Measurements from ENCODE around the gene RSU1.

The RSU1 gene

DNA sequence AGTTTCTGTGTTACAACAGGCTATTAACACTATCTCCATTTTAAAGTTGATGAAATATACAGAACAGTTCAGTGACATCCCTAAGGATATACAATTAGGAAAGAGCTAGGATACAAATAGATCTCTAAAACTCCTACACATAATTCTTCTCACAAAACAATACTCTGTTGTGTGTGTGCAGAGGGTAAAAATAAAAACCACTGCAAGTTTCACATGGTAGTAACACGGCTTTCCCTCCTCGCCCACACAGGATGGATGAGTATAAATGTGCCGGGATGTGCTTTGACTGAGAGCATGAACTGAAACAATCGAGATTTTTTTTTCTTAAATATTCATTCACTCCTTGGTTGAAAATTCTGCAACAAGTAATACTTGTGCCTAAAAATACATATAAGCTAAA lies 164.0 kb downstream of the RSU1 start:
- no peaks in the 10 kb centered on the region for H3K36me3 ChIP-seq (ENCODE audit: control insufficient read depth, insufficient read depth, low read length)
- H3K27ac ChIP-seq (ENCODE audit: low read length), result no peak overlapping the region
- WGBS (ENCODE audit: insufficient coverage, insufficient read length), result no CpG with 5 or more reads among the region's 4 CpGs
- H3K27me3 ChIP-seq (ENCODE audit: control insufficient read depth, insufficient read depth, low read length), result no peaks in the 10 kb centered on the region
- DNase-seq (ENCODE audit: low read depth, low spot score), result no peak
- no peaks in the 10 kb centered on the region for H3K9me3 ChIP-seq (ENCODE audit: control insufficient read depth, insufficient read depth, low read length)
- H3K4me3 ChIP-seq (ENCODE audit: low read length), result no peak overlapping the region
- H3K4me1 ChIP-seq (ENCODE audit: control insufficient read depth, insufficient read depth, low read length), result no peaks in the 10 kb centered on the region

DNA sequence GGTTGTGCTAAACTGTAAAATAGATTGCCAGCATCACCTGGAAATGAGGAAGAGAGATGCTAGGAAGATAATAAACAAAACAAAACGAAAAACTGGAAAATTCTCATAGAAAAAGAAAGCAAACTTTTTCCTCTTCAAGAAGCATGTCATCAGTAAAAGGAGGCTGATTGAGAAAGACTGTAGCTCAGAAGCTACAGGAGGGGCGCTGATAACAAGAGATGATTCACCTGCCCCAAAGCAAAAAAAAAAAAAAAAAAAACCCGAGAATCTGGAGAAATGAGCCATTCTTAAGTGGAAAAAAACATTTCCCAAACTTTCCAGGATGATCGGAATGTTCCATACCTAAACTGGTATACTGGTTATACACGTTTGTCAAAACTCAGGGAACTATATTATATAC lies 165.1 kb downstream of the RSU1 start:
- Histone ChIP-seq H3K9me3 (ENCODE audit: control insufficient read depth, insufficient read depth, low read length) (no peaks in the 10 kb centered on the region), H3K4me3 (ENCODE audit: low read length) (no peak overlapping the region), H3K27me3 (ENCODE audit: control insufficient read depth, insufficient read depth, low read length) (no peaks in the 10 kb centered on the region), H3K27ac (ENCODE audit: low read length) (no peak overlapping the region), H3K4me1 (ENCODE audit: control insufficient read depth, insufficient read depth, low read length) (no peaks in the 10 kb centered on the region), H3K36me3 (ENCODE audit: control insufficient read depth, insufficient read depth, low read length) (no peaks in the 10 kb centered on the region)
- DNase-seq (ENCODE audit: low read depth, low spot score), result no peak
- WGBS (ENCODE audit: insufficient coverage, insufficient read length), result no CpG with 5 or more reads among the region's 5 CpGs

DNA sequence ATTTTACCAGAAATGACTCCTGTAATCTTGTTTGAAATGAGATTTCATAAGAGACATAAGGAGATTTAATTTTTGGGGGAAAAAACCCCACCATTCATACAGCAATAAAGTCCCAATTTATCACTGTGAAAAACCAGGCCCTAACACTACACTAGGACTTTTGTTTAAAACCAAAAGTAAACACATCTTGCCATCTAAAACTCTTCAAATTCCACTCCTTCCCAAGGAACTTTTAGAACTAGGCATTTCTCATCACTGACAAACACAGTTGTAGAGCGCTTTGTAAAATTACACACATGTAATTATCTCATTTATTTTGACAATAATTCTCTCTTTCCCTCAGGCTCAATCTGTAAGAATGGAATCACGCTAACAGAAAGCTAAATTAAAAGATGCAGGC lies 167.5 kb downstream of the RSU1 start:
- H3K9me3 ChIP-seq (ENCODE audit: control insufficient read depth, insufficient read depth, low read length), result no peaks in the 10 kb centered on the region
- no CpG with 5 or more reads among the region's 2 CpGs for WGBS (ENCODE audit: insufficient coverage, insufficient read length)
- H3K27ac ChIP-seq (ENCODE audit: low read length), result no peak overlapping the region
- H3K36me3 ChIP-seq (ENCODE audit: control insufficient read depth, insufficient read depth, low read length), result no peaks in the 10 kb centered on the region
- H3K4me3 ChIP-seq (ENCODE audit: low read length), result no peak overlapping the region
- no peaks in the 10 kb centered on the region for H3K27me3 ChIP-seq (ENCODE audit: control insufficient read depth, insufficient read depth, low read length)
- DNase-seq (ENCODE audit: low read depth, low spot score), result no peak
- no peaks in the 10 kb centered on the region for H3K4me1 ChIP-seq (ENCODE audit: control insufficient read depth, insufficient read depth, low read length)

DNA sequence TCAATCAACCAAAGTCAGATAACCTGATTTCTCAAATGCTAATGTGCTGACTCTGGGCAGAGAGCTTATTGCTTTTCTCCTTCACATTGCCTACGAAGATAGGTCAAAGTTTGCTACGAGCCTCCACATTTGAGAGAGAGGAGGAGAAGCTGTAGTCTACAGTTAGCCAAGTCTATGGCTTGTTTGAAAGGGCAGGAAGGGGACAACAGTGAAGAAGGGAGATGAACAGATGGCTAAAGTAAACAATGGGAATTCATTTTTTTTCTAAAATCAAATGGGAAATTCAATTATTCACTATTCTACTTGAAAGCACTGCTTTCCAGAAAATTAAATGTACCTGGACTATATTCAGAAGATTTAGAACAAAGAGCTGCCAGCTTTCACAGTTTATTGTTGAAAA lies 168.9 kb downstream of the RSU1 start:
- H3K36me3 ChIP-seq (ENCODE audit: control insufficient read depth, insufficient read depth, low read length), result no peaks in the 10 kb centered on the region
- H3K9me3 ChIP-seq (ENCODE audit: control insufficient read depth, insufficient read depth, low read length), result no peaks in the 10 kb centered on the region
- H3K27me3 ChIP-seq (ENCODE audit: control insufficient read depth, insufficient read depth, low read length), result no peaks in the 10 kb centered on the region
- H3K4me3 ChIP-seq (ENCODE audit: low read length), result no peak overlapping the region
- WGBS (ENCODE audit: insufficient coverage, insufficient read length), result no CpG with 5 or more reads among the region's 2 CpGs
- no peaks in the 10 kb centered on the region for H3K4me1 ChIP-seq (ENCODE audit: control insufficient read depth, insufficient read depth, low read length)
- no peak overlapping the region for H3K27ac ChIP-seq (ENCODE audit: low read length)
- no peak for DNase-seq (ENCODE audit: low read depth, low spot score)

DNA sequence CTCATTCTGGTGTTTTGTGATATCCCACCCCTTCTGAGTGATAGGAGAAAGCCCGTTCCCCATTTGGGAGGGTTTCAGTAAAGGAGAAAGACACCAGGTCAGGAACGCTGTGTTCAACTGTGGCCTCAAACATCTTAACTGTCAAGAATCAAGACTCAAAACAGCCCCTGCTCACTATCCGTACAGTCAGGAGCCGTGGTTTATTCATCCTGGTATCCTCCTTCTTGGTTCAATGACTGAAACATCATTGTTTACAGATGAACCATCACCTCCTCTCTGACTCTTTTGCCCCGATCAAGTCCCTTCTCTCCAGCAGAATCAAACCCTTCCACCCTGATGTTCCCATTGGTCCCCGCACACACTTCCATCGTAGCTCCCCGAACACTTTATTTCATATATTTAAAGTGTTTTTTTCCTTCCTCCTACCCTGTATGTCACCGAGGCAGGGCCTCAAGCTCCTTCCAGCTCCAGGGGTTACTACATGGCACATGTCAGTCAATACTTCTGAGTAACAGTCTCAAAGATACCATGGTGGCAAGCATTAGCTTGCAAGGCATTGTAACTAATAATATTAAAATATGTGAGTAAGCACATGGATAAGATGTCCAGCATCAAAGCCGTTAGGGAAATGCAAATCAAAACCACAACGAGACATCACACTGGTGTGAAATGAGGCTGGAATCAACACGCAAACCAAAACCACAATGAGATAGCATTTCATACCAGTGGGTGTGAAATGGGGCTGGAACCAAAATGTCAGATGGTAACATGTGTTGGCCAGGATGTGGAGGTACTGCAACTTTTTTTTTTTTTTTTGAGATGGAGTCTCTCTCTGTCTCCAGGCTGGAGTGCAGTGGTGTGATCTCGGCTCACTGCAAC lies 170.8 kb downstream of the RSU1 start:
- Histone ChIP-seq H3K4me1 (ENCODE audit: control insufficient read depth, insufficient read depth, low read length) (no peaks in the 10 kb centered on the region), H3K36me3 (ENCODE audit: control insufficient read depth, insufficient read depth, low read length) (no peaks in the 10 kb centered on the region), H3K9me3 (ENCODE audit: control insufficient read depth, insufficient read depth, low read length) (no peaks in the 10 kb centered on the region), H3K27ac (ENCODE audit: low read length) (no peak overlapping the region), H3K27me3 (ENCODE audit: control insufficient read depth, insufficient read depth, low read length) (no peaks in the 10 kb centered on the region), H3K4me3 (ENCODE audit: low read length) (no peak overlapping the region)
- WGBS (ENCODE audit: insufficient coverage, insufficient read length), result no CpG with 5 or more reads among the region's 13 CpGs
- no peak for DNase-seq (ENCODE audit: low read depth, low spot score)

DNA sequence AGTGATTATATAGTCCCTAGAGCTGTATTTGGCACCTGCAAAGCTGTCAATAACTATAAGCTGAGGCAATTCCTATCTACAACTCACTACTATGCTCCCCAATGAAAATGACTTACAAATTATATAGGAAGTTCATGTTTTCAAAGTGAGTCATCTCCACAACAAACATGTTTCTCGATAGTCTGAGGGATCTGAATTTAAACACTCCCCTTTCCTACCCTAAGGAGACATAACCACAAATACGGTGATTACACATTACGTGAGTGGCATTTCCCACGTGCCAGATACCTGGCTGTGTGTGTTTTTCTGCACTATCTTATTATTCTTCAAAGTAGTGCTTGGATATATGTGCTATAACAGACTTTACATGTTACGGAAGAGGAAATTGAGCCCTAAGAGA lies 173.1 kb downstream of the RSU1 start:
- no CpG with 5 or more reads among the region's 5 CpGs for WGBS (ENCODE audit: insufficient coverage, insufficient read length)
- Histone ChIP-seq H3K4me3 (ENCODE audit: low read length) (no peak overlapping the region), H3K9me3 (ENCODE audit: control insufficient read depth, insufficient read depth, low read length) (no peaks in the 10 kb centered on the region), H3K36me3 (ENCODE audit: control insufficient read depth, insufficient read depth, low read length) (no peaks in the 10 kb centered on the region), H3K27me3 (ENCODE audit: control insufficient read depth, insufficient read depth, low read length) (no peaks in the 10 kb centered on the region), H3K27ac (ENCODE audit: low read length) (no peak overlapping the region), H3K4me1 (ENCODE audit: control insufficient read depth, insufficient read depth, low read length) (no peaks in the 10 kb centered on the region)
- no peak for DNase-seq (ENCODE audit: low read depth, low spot score)

DNA sequence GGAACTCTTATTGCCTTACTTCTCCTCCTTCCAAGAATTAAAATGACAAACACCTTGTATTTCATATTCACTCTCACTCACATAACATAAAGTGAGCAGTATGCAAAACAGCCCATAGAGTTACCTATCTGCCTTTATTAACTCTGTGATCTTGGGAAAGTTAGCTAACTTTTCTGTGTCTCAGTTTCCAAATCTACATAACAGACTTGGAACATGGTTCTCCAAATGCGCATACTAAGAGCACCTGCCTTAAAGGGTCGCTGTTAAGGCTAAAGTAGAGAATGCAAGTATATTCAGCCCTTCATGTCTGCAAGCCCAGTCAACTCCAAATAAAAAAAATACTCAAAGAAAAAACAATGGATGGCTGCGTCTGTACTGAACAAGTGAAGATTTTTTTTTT lies 173.7 kb downstream of the RSU1 start:
- Histone ChIP-seq H3K4me1 (ENCODE audit: control insufficient read depth, insufficient read depth, low read length) (no peaks in the 10 kb centered on the region), H3K9me3 (ENCODE audit: control insufficient read depth, insufficient read depth, low read length) (no peaks in the 10 kb centered on the region), H3K36me3 (ENCODE audit: control insufficient read depth, insufficient read depth, low read length) (no peaks in the 10 kb centered on the region), H3K4me3 (ENCODE audit: low read length) (no peak overlapping the region), H3K27ac (ENCODE audit: low read length) (no peak overlapping the region), H3K27me3 (ENCODE audit: control insufficient read depth, insufficient read depth, low read length) (no peaks in the 10 kb centered on the region)
- WGBS (ENCODE audit: insufficient coverage, insufficient read length), result no CpG with 5 or more reads among the region's 3 CpGs
- DNase-seq (ENCODE audit: low read depth, low spot score), result no peak

DNA sequence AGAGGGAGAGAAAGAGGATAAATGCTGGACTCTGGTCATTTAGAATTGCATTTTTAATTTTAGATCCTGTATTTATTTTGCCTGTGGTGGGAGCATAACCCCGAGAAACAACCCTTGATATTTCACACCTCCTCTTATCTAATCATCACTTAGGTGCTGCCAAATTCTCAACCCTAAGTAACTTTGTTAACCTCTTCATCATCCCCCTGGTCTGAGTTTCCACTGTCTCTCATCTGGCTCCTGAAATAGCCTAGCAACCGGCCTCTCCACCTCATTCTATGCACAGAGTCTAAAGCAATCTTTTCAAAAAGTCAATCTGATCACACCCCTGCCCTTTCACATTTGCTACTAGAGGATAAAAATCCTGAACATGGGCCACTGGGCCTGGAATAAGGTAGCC lies 177.1 kb downstream of the RSU1 start:
- Histone ChIP-seq H3K27me3 (ENCODE audit: control insufficient read depth, insufficient read depth, low read length) (no peaks in the 10 kb centered on the region), H3K4me3 (ENCODE audit: low read length) (no peak overlapping the region), H3K9me3 (ENCODE audit: control insufficient read depth, insufficient read depth, low read length) (no peaks in the 10 kb centered on the region), H3K4me1 (ENCODE audit: control insufficient read depth, insufficient read depth, low read length) (no peaks in the 10 kb centered on the region), H3K27ac (ENCODE audit: low read length) (no peak overlapping the region), H3K36me3 (ENCODE audit: control insufficient read depth, insufficient read depth, low read length) (no peaks in the 10 kb centered on the region)
- no CpG with 5 or more reads among the region's 2 CpGs for WGBS (ENCODE audit: insufficient coverage, insufficient read length)
- DNase-seq (ENCODE audit: low read depth, low spot score), result no peak

DNA sequence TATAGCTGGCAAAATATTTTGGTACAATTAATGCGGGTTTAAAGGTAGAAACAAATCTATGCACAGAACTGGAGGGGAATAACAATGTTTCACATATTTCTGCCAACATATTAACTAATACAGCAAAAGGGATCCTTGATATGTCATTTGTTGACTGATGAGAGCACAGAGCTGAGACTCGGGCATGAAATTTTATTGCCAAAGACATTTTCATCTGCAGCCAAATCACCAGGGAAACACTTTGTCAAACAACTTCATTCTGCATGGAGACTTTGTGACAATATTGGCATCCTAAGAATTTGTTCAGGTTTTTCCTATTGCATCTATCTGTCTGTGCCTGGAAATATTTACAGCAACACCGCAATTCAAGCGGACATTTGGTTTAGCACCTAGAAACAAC lies 177.8 kb downstream of the RSU1 start:
- Histone ChIP-seq H3K4me1 (ENCODE audit: control insufficient read depth, insufficient read depth, low read length) (no peaks in the 10 kb centered on the region), H3K27ac (ENCODE audit: low read length) (no peak overlapping the region), H3K9me3 (ENCODE audit: control insufficient read depth, insufficient read depth, low read length) (no peaks in the 10 kb centered on the region), H3K4me3 (ENCODE audit: low read length) (no peak overlapping the region), H3K27me3 (ENCODE audit: control insufficient read depth, insufficient read depth, low read length) (no peaks in the 10 kb centered on the region), H3K36me3 (ENCODE audit: control insufficient read depth, insufficient read depth, low read length) (no peaks in the 10 kb centered on the region)
- no CpG with 5 or more reads among the region's 4 CpGs for WGBS (ENCODE audit: insufficient coverage, insufficient read length)
- no peak for DNase-seq (ENCODE audit: low read depth, low spot score)

DNA sequence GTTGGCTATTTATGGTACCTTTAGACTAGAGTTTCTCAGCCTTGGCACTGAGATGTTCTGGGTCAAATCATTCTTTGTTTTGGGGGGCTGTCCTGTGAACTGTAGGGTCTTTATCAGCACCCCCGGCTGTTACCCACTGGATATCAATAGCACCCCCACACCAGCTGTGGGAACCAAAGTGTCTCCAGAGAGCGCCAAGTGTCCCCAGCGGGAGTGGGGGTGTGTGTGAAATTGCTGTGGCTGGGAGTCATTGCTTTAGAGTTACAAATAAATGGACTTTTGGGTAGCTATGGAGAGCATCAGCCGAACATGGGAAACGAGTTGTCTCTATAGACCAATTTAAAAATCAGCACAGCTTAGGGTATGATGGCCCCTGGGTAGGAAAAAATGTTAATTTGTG lies 184.2 kb downstream of the RSU1 start:
- Histone ChIP-seq H3K27me3 (ENCODE audit: control insufficient read depth, insufficient read depth, low read length) (no peaks in the 10 kb centered on the region), H3K27ac (ENCODE audit: low read length) (no peak overlapping the region), H3K36me3 (ENCODE audit: control insufficient read depth, insufficient read depth, low read length) (no peaks in the 10 kb centered on the region), H3K9me3 (ENCODE audit: control insufficient read depth, insufficient read depth, low read length) (no peaks in the 10 kb centered on the region), H3K4me3 (ENCODE audit: low read length) (no peak overlapping the region), H3K4me1 (ENCODE audit: control insufficient read depth, insufficient read depth, low read length) (no peaks in the 10 kb centered on the region)
- DNase-seq (ENCODE audit: low read depth, low spot score), result no peak
- no CpG with 5 or more reads among the region's 5 CpGs for WGBS (ENCODE audit: insufficient coverage, insufficient read length)

DNA sequence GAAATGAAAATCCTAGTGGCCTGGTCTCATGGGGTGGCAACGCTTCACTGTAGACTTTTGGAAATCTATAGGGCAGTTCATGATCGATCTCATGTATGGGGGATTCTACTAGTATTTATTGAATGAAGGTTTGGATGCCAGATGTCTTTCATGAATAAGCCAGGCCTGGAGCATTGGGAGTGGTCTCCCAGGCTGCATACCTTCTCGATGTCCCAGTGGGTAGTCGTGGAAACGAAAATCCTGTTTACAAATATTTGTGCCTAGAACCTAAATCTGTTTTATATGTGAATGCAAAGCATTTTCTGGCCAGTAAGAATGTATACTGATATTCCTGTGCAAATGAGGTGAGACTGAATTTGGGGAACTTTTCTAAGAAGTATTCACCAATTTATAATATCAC lies 190.5 kb downstream of the RSU1 start:
- Histone ChIP-seq H3K27me3 (ENCODE audit: control insufficient read depth, insufficient read depth, low read length) (no peaks in the 10 kb centered on the region), H3K9me3 (ENCODE audit: control insufficient read depth, insufficient read depth, low read length) (no peaks in the 10 kb centered on the region), H3K4me3 (ENCODE audit: low read length) (no peak overlapping the region), H3K36me3 (ENCODE audit: control insufficient read depth, insufficient read depth, low read length) (no peaks in the 10 kb centered on the region), H3K27ac (ENCODE audit: low read length) (no peak overlapping the region), H3K4me1 (ENCODE audit: control insufficient read depth, insufficient read depth, low read length) (no peaks in the 10 kb centered on the region; the same call in 1 of the 2 replicates)
- DNase-seq (ENCODE audit: low read depth, low spot score), result no peak
- no CpG with 5 or more reads among the region's 5 CpGs for WGBS (ENCODE audit: insufficient coverage, insufficient read length)

Data from iPS DF 6.9 (cell line).